T-cell (primary cell): ENCODE results near the gene ASMTL. TPM values are rescaled to one million over a fixed set of nuclear protein-coding genes. Genes with fewer than 3 reads are reported as not detected.

Experiments used
- ATAC-seq, 4 experiments: fragments of 200-7000 bp in 3 of 4; fragments of 150-1000 bp in 1 of 4; cut with Tn5 transposase; replicated peaks in 1 of 4; 1 replicate in 3 of 4; 2 replicates in 1 of 4; pipeline ENCODE4 v1.10.0; 2021; ENCODE audit warnings: moderate library complexity in 3 of 4, mild to moderate bottlenecking in 2 of 4, moderate number of reproducible peaks in 1 of 4
- CTCF ChIA-PET, 2 donors: fragments of 300-600 bp; sonication (Branson Sonifier 250); formaldehyde crosslinking; loops; one replicate each; lab custom pipeline; 2022; ENCODE audit warnings: antibody characterized with exemption in 2 of 2; lab: Charles Lee
- POLR2A ChIA-PET, 2 donors: fragments of 300-600 bp; sonication (Branson Sonifier 250); formaldehyde crosslinking; loops; one replicate each; lab custom pipeline; 2022; ENCODE audit warnings: antibody characterized with exemption in 2 of 2; lab: Charles Lee
- DNase-seq, 35 experiments: peaks; one replicate each; pipeline versions ENCODE4 v3.0.0 to v3.0.0-alpha.2; 2013 to 2023
- H3K27ac ChIP-seq: one replicate; pipeline ENCODE4 v1.5.1; 2013; ENCODE audit warnings: low read length
- H3K27me3 ChIP-seq, 2 experiments: replicated peaks in 1 of 2; 1 replicate in 1 of 2; 2 replicates in 1 of 2; pipeline versions ENCODE4 v1.6.1 to v1.7.0; 2013; ENCODE audit warnings: low read length in 1 of 2, mixed read lengths in 1 of 2; ENCODE audit not compliant: control insufficient read depth in 2 of 2, insufficient read depth in 2 of 2; ENCODE audit errors: extremely low read depth in 1 of 2
- H3K36me3 ChIP-seq, 2 donors: 1 replicate in 1 of 2; 2 replicates in 1 of 2; pipeline versions ENCODE4 v1.6.1 to v1.7.0; 2013; ENCODE audit warnings: low read length in 1 of 2; ENCODE audit not compliant: control insufficient read depth in 2 of 2, insufficient read depth in 1 of 2; ENCODE audit errors: extremely low read depth in 1 of 2
- H3K4me1 ChIP-seq, 2 experiments: 1 replicate in 1 of 2; 2 replicates in 1 of 2; pipeline versions ENCODE4 v1.6.1 to v1.7.0; 2013; ENCODE audit warnings: low read length in 2 of 2, mixed read lengths in 1 of 2; ENCODE audit not compliant: insufficient read depth in 2 of 2, control insufficient read depth in 1 of 2; ENCODE audit errors: extremely low read depth in 1 of 2
- H3K4me3 ChIP-seq, 2 donors: 1 replicate in 1 of 2; 2 replicates in 1 of 2; pipeline versions ENCODE4 v1.5.1 to v1.7.0; 2013; ENCODE audit warnings: mild to moderate bottlenecking in 2 of 2, low read length in 1 of 2, moderate library complexity in 1 of 2; ENCODE audit not compliant: control insufficient read depth in 1 of 2; ENCODE audit errors: extremely low read depth in 1 of 2
- H3K9me3 ChIP-seq: 2 replicates; pipeline ENCODE4 v1.7.0; 2013
- H3K27ac Mint-ChIP-seq, 2 donors: one replicate each; pipeline ENCODE4 v1.8.0; 2020 to 2021; ENCODE audit warnings: mild to moderate bottlenecking in 2 of 2, mixed read lengths in 2 of 2
- H3K27me3 Mint-ChIP-seq, 2 donors: one replicate each; pipeline ENCODE4 v1.8.0; 2021 to 2022; ENCODE audit warnings: mixed read lengths in 2 of 2
- H3K36me3 Mint-ChIP-seq: one replicate; pipeline ENCODE4 v1.8.0; 2021; ENCODE audit warnings: mixed read lengths
- H3K4me1 Mint-ChIP-seq, 3 donors: one replicate each; pipeline ENCODE4 v1.8.0; 2020 to 2022; ENCODE audit warnings: mixed read lengths in 3 of 3, mild to moderate bottlenecking in 1 of 3
- H3K4me3 Mint-ChIP-seq, 3 donors: one replicate each; pipeline ENCODE4 v1.8.0; 2020 to 2022; ENCODE audit warnings: mild to moderate bottlenecking in 3 of 3, mixed read lengths in 3 of 3, moderate library complexity in 3 of 3
- H3K9me3 Mint-ChIP-seq, 3 donors: one replicate each; pipeline ENCODE4 v1.8.0; 2020 to 2022; ENCODE audit warnings: mixed read lengths in 3 of 3
- WGBS: methylation state at CpG from one replicate; pipeline ENCODE4 v1.1.5; 2013; ENCODE audit warnings: missing lambda C conversion rate; ENCODE audit not compliant: insufficient coverage; 5-methylcytosine and 5-hydroxymethylcytosine counted together
- total RNA-seq, 35 experiments: library from RNA in 6 of 35; stranded (reverse) in 6 of 35; fragments of 120-200 nt in 1 of 35; gene quantifications; one replicate each; pipeline versions ENCODE4 v1.2.1 to v1.2.4 and lab custom pipeline; 2013 to 2026

Gene ASMTL
- total RNA-seq, 5 donors from 2014 or later (not counting 1 experiment from before 2014, with no cell fraction given) = 44.9 to 48.8 (median 45.4) TPM

DNA sequence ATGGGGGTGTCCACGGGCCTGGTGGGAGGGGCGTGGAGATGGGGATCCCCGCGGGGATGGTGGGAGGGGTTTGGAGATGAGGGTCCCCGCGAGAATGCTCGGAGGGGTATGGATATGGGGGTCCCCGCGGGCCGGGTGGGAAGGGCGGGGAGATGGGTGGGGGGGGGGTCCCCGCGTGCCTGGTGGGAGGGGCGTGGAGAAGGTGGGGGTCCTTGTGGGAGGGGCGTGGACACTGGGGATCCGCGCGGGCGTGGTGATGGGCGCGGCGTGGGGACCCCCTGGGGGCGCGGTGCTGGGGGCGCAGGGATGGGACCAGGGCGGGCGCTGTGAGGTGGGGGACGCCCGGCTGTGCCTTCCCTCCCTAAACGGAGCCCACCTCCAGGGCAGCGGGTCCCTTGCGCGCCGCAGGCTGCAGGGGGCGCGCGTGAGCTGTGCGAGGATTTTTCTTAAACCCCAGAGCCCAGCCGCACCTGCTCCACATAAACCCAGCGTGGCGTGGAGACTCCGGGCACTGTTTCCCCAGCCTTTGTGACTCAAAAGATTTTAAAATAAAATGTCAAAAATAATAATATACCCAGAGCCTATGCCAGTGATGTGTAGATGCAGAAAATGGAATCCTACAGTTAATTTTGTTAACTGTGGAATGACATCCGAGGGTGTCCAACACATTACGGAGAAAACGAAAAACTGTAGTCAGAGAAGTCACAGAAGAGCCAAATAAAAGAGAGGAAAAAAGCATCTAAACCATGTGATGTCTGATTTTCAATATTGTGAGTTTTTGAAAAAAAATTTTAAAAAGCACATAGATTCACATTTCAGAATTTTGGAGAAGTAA, 1.5 kb upstream of the ASMTL start:
- H3K9me3 ChIP-seq = no peaks in the 10 kb centered on the region
- Mint-ChIP-seq H3K4me3 (peak overlapping the region; percentile 62 to 75 (median 70)), H3K27ac (peak overlapping the region; percentile 56 to 68), H3K4me1 (peaks cover 11 to 32% (median 21%) of the 10 kb centered on the region in 3 donors), H3K9me3 (peaks cover under 1 to 1% (median 1%) of the 10 kb centered on the region in 3 donors), H3K36me3 (peaks cover 3% of the 10 kb centered on the region), H3K27me3 (no peaks in the 10 kb centered on the region)
- 11% methylated on average over 19 of the region's 45 CpGs for WGBS
- POLR2A ChIA-PET = no interaction called here
- CTCF ChIA-PET = no interaction called here
- peak; percentile 77 to 94 (median 91) for DNase-seq
- peak overlapping the region in 1 of 2 donors; percentile 91 for H3K4me3 ChIP-seq
- ATAC-seq = peak; percentile 32 to 46 (median 40)
- H3K36me3 ChIP-seq = no peaks in the 10 kb centered on the region
- H3K27me3 ChIP-seq = no peaks in the 10 kb centered on the region
- H3K27ac ChIP-seq = peak overlapping the region; percentile 98
- peaks cover 2 to 55% of the 10 kb centered on the region in 2 experiments for H3K4me1 ChIP-seq

DNA sequence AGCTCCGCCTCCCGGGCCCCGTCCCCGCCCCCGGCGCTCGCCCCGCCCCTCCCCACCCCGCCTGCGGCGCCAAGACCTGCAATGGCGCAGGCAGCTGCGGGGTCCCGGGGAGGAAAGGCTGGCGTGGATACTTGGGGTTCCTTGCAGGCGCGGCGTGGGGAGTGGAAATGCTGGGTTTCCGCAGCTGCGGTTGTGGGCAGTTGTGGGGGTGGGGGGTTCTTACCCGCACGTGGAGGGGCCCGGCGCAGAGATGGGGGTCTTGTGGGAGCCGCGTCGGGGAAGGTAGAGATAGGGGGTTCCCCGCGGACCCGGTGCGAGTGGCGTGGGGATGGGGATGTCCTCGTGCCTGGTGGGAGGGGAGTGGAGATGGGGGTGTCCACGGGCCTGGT, 680 bp upstream of the ASMTL start:
- H3K9me3 Mint-ChIP-seq = peaks cover 6 to 9% (median 9%) of the 10 kb centered on the region in 3 donors
- Histone ChIP-seq H3K9me3 (no peaks in the 10 kb centered on the region), H3K36me3 (no peaks in the 10 kb centered on the region), H3K4me1 (peaks cover 2 to 56% of the 10 kb centered on the region in 2 experiments), H3K27me3 (no peaks in the 10 kb centered on the region), H3K4me3 (peak overlapping the region; percentile 33 to 91), H3K27ac (peak overlapping the region; percentile 98)
- DNase-seq (peak in 28 of 35 experiments; percentile 69 to 90 (median 80)), ATAC-seq (peak; percentile 31 to 64 (median 40))
- peak overlapping the region; percentile 91 to 92 for H3K27ac Mint-ChIP-seq
- POLR2A ChIA-PET = no interaction called here
- peaks cover 10% of the 10 kb centered on the region for H3K36me3 Mint-ChIP-seq
- 0% methylated on average over 15 of the region's 34 CpGs for WGBS
- no peaks in the 10 kb centered on the region for H3K27me3 Mint-ChIP-seq
- H3K4me3 Mint-ChIP-seq = peak overlapping the region; percentile 75 to 86 (median 80)
- H3K4me1 Mint-ChIP-seq = peaks cover 18 to 36% (median 22%) of the 10 kb centered on the region in 3 donors
- CTCF ChIA-PET = no interaction called here

DNA sequence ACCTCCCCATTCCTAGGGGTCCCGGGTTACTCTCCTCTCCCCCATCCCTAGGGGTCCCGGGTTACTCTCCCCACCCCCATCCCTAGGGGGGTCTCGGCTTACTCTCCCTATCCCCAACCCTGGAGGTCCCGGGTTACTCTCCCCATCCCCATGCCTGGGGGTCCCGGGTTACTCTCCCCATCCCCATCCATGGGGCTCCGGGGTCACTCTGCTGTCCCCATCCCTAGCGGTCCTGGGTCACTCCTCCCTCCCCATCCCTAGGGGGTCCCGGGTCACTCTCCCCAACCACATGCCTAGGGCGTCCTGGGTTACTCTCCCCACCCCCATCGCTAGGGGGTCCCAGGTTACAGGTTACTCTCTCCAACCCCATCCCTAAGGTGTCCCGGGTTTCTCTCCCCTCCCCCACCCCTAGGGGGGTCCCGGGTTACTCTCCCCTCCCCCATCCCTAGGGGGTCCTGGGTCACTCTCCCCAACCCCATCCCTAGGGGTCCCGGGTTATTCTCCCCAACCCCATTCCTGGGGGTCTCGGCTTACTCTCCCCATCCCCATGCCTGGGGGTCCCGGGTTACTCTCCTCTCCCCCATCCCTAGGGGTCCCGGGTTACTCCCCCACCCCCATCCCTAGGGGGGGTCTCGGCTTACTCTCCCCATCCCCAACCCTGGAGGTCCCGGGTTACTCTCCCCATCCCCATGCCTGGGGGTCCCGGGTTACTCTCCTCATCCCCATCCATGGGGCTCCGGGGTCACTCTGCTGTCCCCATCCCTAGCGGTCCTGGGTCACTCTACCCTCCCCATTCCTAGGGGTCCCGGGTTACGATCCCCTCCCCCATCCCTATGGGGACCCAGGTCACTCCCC, 821 bp downstream of the ASMTL start:
- peak overlapping the region; percentile 75 to 83 (median 82) for H3K4me3 Mint-ChIP-seq
- peak overlapping the region; percentile 27 to 87 for H3K27ac Mint-ChIP-seq
- Histone ChIP-seq H3K4me3 (peak overlapping the region; percentile 71 to 79), H3K9me3 (no peaks in the 10 kb centered on the region), H3K4me1 (peaks cover 2 to 51% of the 10 kb centered on the region in 2 experiments), H3K27me3 (no peaks in the 10 kb centered on the region), H3K27ac (no peak overlapping the region), H3K36me3 (no peaks in the 10 kb centered on the region)
- no peak for ATAC-seq
- ChIA-PET POLR2A (no interaction called here), CTCF (no interaction called here)
- peaks cover 25% of the 10 kb centered on the region for H3K36me3 Mint-ChIP-seq
- H3K4me1 Mint-ChIP-seq = peaks cover 18 to 41% (median 22%) of the 10 kb centered on the region in 3 donors
- H3K27me3 Mint-ChIP-seq = no peaks in the 10 kb centered on the region
- 37% methylated on average over 20 of the region's 23 CpGs for WGBS
- peaks cover 11 to 18% (median 12%) of the 10 kb centered on the region in 3 donors for H3K9me3 Mint-ChIP-seq
- peak in 4 of 35 experiments; percentile 19 to 40 (median 21) for DNase-seq

- peak overlapping the region in 1 of 2 donors; percentile 55 for H3K27ac Mint-ChIP-seq
- no peaks in the 10 kb centered on the region for H3K27me3 Mint-ChIP-seq
- POLR2A ChIA-PET = no interaction called here
- H3K9me3 ChIP-seq = no peaks in the 10 kb centered on the region
- H3K27ac ChIP-seq = no peak overlapping the region
- 97% methylated on average over 4 of the region's 6 CpGs for WGBS
- H3K4me3 Mint-ChIP-seq = peak overlapping the region in 1 of 3 donors; percentile 75
- peaks cover 2 to 47% of the 10 kb centered on the region in 2 experiments for H3K4me1 ChIP-seq
- CTCF ChIA-PET = no interaction called here
- H3K9me3 Mint-ChIP-seq = peaks cover 12 to 18% (median 13%) of the 10 kb centered on the region in 3 donors
- H3K36me3 ChIP-seq = no peaks in the 10 kb centered on the region
- no peaks in the 10 kb centered on the region for H3K27me3 ChIP-seq
- ATAC-seq (no peak), DNase-seq (peak in 1 of 35 experiments; percentile 8)
- no peak overlapping the region for H3K4me3 ChIP-seq
- peaks cover 28% of the 10 kb centered on the region for H3K36me3 Mint-ChIP-seq
- H3K4me1 Mint-ChIP-seq = peaks cover 18 to 39% (median 22%) of the 10 kb centered on the region in 3 donors
Observed at GRCh38 chrX:1451251-1451660, 1.5 kb downstream of the ASMTL start.

DNA sequence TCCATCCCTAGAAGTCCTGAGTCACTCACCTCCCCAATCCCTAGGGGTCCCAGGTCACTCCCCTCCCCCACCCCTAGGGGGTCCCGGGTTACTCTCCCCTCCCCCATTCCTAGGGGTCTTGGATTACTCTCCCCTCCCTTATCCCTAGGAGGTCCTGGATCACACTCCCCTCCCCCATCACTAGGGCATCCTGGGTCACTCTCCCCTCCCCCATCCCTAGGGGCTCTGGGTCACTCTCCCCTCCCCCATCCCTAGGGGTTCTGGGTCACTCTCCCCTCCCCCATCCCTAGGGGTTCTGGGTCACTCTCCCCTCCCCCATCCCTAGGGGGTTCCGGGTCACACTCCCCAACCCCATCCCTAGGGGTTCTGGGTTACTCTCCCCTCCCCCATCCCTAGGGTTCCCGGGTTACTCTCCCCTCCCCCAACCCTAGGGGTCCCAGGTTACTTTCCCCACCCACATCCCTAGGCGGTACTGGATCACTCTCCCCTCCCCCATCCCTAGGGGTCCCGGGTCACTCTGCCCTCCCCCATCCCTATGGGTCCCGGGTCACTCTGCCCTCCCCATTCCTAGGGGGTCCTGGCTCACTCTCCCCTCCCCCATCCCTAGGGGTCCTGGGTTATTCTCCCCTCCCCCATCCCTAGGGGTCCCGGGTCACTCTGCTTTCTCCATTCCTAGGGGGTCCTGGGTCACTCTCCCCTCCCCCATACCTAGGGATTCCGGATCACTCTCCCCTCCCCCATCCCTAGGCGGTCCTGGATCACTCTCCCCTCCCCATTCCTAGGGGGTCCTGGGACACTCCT, 2.1 kb downstream of the ASMTL start:
- Mint-ChIP-seq H3K27ac (no peak overlapping the region), H3K9me3 (peaks cover 12 to 18% (median 15%) of the 10 kb centered on the region in 3 donors), H3K4me3 (no peak overlapping the region), H3K36me3 (peaks cover 33% of the 10 kb centered on the region), H3K4me1 (peaks cover 18 to 35% (median 19%) of the 10 kb centered on the region in 3 donors), H3K27me3 (no peaks in the 10 kb centered on the region)
- CTCF ChIA-PET = no interaction called here
- POLR2A ChIA-PET = no interaction called here
- peak in 1 of 35 experiments; percentile 4 for DNase-seq
- Histone ChIP-seq H3K27me3 (no peaks in the 10 kb centered on the region), H3K4me3 (no peak overlapping the region), H3K4me1 (peaks cover 2 to 42% of the 10 kb centered on the region in 2 experiments), H3K27ac (no peak overlapping the region), H3K36me3 (no peaks in the 10 kb centered on the region), H3K9me3 (no peaks in the 10 kb centered on the region)
- 81% methylated on average over 6 of the region's 9 CpGs for WGBS
- no peak for ATAC-seq
